ENCODE measurements around the gene FAM168A. TPM values are rescaled to one million over a fixed set of nuclear protein-coding genes. Genes with fewer than 3 reads are reported as not detected.

The FAM168A gene
- total RNA-seq, 1 donor from 2014 or later = 19.2 TPM

GRCh38 chr11:73395297-73396208 lies 202.4 kb downstream of the FAM168A start:
- H3K27me3 Mint-ChIP-seq (ENCODE audit: low read depth) = no peaks in the 10 kb centered on the region
- no peak for DNase-seq (ENCODE audit: low spot score)
- H3K4me3 Mint-ChIP-seq (ENCODE audit: low read depth) = no peak overlapping the region
- H3K27ac Mint-ChIP-seq = no peak overlapping the region
- no peaks in the 10 kb centered on the region for H3K9me3 Mint-ChIP-seq
- peaks cover 40% of the 10 kb centered on the region for H3K36me3 Mint-ChIP-seq (ENCODE audit: low read depth)
- intact Hi-C loops (cut with micrococcal nuclease) = no loop called here
- H3K4me1 Mint-ChIP-seq (ENCODE audit: low read depth) = peaks cover 3% of the 10 kb centered on the region

- H3K9me3 Mint-ChIP-seq = no peaks in the 10 kb centered on the region
- H3K36me3 Mint-ChIP-seq (ENCODE audit: low read depth) = peaks cover 39% of the 10 kb centered on the region
- no peak overlapping the region for H3K4me3 Mint-ChIP-seq (ENCODE audit: low read depth)
- peaks cover 5% of the 10 kb centered on the region for H3K4me1 Mint-ChIP-seq (ENCODE audit: low read depth)
- H3K27me3 Mint-ChIP-seq (ENCODE audit: low read depth) = no peaks in the 10 kb centered on the region
- no peak for DNase-seq (ENCODE audit: low spot score)
- no peak overlapping the region for H3K27ac Mint-ChIP-seq
- intact Hi-C loops (cut with micrococcal nuclease) = loop anchor here (5.0 kb wide), 1 partner anchor 87 kb away; the partner anchor contains the start of gene ARHGEF17
Measured at GRCh38 chr11:73394416-73395296, 203.3 kb downstream of the FAM168A start.

GRCh38 chr11:73393479-73394415 lies 204.2 kb downstream of the FAM168A start:
- intact Hi-C loops (cut with micrococcal nuclease) = loop anchor here (1.0 to 5.0 kb wide), 2 partner anchors 42 to 86 kb away; partner anchors contain the start of gene ARHGEF17
- Mint-ChIP-seq H3K4me3 (ENCODE audit: low read depth) (no peak overlapping the region), H3K36me3 (ENCODE audit: low read depth) (peaks cover 34% of the 10 kb centered on the region), H3K4me1 (ENCODE audit: low read depth) (peaks cover 2% of the 10 kb centered on the region), H3K27me3 (ENCODE audit: low read depth) (no peaks in the 10 kb centered on the region), H3K27ac (no peak overlapping the region), H3K9me3 (no peaks in the 10 kb centered on the region)
- peak; percentile 52 for DNase-seq (ENCODE audit: low spot score)

GRCh38 chr11:73393011-73393380 lies 204.9 kb downstream of the FAM168A start:
- H3K4me3 Mint-ChIP-seq (ENCODE audit: low read depth) = no peak overlapping the region
- no peak overlapping the region for H3K27ac Mint-ChIP-seq

GRCh38 chr11:73392108-73393010 lies 205.6 kb downstream of the FAM168A start:
- no peaks in the 10 kb centered on the region for H3K27me3 Mint-ChIP-seq (ENCODE audit: low read depth)
- no peak overlapping the region for H3K27ac Mint-ChIP-seq
- no peak overlapping the region for H3K4me3 Mint-ChIP-seq (ENCODE audit: low read depth)
- no peak for DNase-seq (ENCODE audit: low spot score)
- peaks cover 7% of the 10 kb centered on the region for H3K4me1 Mint-ChIP-seq (ENCODE audit: low read depth)
- no peaks in the 10 kb centered on the region for H3K9me3 Mint-ChIP-seq
- H3K36me3 Mint-ChIP-seq (ENCODE audit: low read depth) = peaks cover 34% of the 10 kb centered on the region
- intact Hi-C loops (cut with micrococcal nuclease) = loop anchor here (1.0 to 5.0 kb wide), 2 partner anchors 41 to 85 kb away; partner anchors contain the start of gene ARHGEF17

More at GRCh38 chr11:73393011-73393380, 204.9 kb downstream of the FAM168A start:
- Mint-ChIP-seq H3K27me3 (ENCODE audit: low read depth) (no peaks in the 10 kb centered on the region), H3K4me1 (ENCODE audit: low read depth) (peaks cover 5% of the 10 kb centered on the region), H3K9me3 (no peaks in the 10 kb centered on the region), H3K36me3 (ENCODE audit: low read depth) (peaks cover 37% of the 10 kb centered on the region)
- DNase-seq (ENCODE audit: low spot score) = no peak
- intact Hi-C loops (cut with micrococcal nuclease) = loop anchor here (1.0 to 5.0 kb wide), 2 partner anchors 42 to 86 kb away; partner anchors contain the start of gene ARHGEF17

GRCh38 chr11:73391665-73392064 lies 206.2 kb downstream of the FAM168A start:
- DNase-seq (ENCODE audit: low spot score) = no peak

GRCh38 chr11:73390601-73391565 lies 207.0 kb downstream of the FAM168A start:
- H3K4me3 Mint-ChIP-seq (ENCODE audit: low read depth) = no peak overlapping the region
- H3K27me3 Mint-ChIP-seq (ENCODE audit: low read depth) = no peaks in the 10 kb centered on the region
- H3K36me3 Mint-ChIP-seq (ENCODE audit: low read depth) = peaks cover 25% of the 10 kb centered on the region

More at GRCh38 chr11:73391665-73392064, 206.2 kb downstream of the FAM168A start:
- H3K27me3 Mint-ChIP-seq (ENCODE audit: low read depth) = no peaks in the 10 kb centered on the region
- peaks cover 12% of the 10 kb centered on the region for H3K4me1 Mint-ChIP-seq (ENCODE audit: low read depth)
- H3K27ac Mint-ChIP-seq = no peak overlapping the region
- peaks cover 28% of the 10 kb centered on the region for H3K36me3 Mint-ChIP-seq (ENCODE audit: low read depth)
- no peak overlapping the region for H3K4me3 Mint-ChIP-seq (ENCODE audit: low read depth)
- H3K9me3 Mint-ChIP-seq = no peaks in the 10 kb centered on the region
- intact Hi-C loops (cut with micrococcal nuclease) = loop anchor here (5.0 kb wide), 1 partner anchor 84 kb away; the partner anchor contains the start of gene ARHGEF17

GRCh38 chr11:73389916-73390315 lies 208.0 kb downstream of the FAM168A start:
- Mint-ChIP-seq H3K36me3 (ENCODE audit: low read depth) (peaks cover 20% of the 10 kb centered on the region), H3K9me3 (no peaks in the 10 kb centered on the region), H3K27me3 (ENCODE audit: low read depth) (no peaks in the 10 kb centered on the region), H3K27ac (no peak overlapping the region), H3K4me3 (ENCODE audit: low read depth) (no peak overlapping the region), H3K4me1 (ENCODE audit: low read depth) (peaks cover 27% of the 10 kb centered on the region)
- DNase-seq (ENCODE audit: low spot score) = no peak
- intact Hi-C loops (cut with micrococcal nuclease) = loop anchor here (5.0 kb wide), 1 partner anchor 83 kb away; the partner anchor contains the start of gene ARHGEF17

More at GRCh38 chr11:73390601-73391565, 207.0 kb downstream of the FAM168A start:
- H3K4me1 Mint-ChIP-seq (ENCODE audit: low read depth) = peaks cover 18% of the 10 kb centered on the region
- DNase-seq (ENCODE audit: low spot score) = no peak
- H3K9me3 Mint-ChIP-seq = no peaks in the 10 kb centered on the region
- no peak overlapping the region for H3K27ac Mint-ChIP-seq
- intact Hi-C loops (cut with micrococcal nuclease) = loop anchor here (5.0 kb wide), 1 partner anchor 84 kb away; the partner anchor contains the start of gene ARHGEF17

- Mint-ChIP-seq H3K27me3 (ENCODE audit: low read depth) (no peaks in the 10 kb centered on the region), H3K9me3 (no peaks in the 10 kb centered on the region), H3K4me1 (ENCODE audit: low read depth) (peaks cover 35% of the 10 kb centered on the region), H3K27ac (no peak overlapping the region), H3K4me3 (ENCODE audit: low read depth) (no peak overlapping the region), H3K36me3 (ENCODE audit: low read depth) (peaks cover 18% of the 10 kb centered on the region)
- intact Hi-C loops (cut with micrococcal nuclease) = no loop called here
- DNase-seq (ENCODE audit: low spot score) = no peak
Measured at GRCh38 chr11:73389134-73389525, 208.8 kb downstream of the FAM168A start.

Measured in activated T-helper 2 cell treated with anti-CD3 and anti-CD28 coated beads, Interferon-gamma antibody, Interleukin-2, Interleukin-4, amounts not matched to agents 10 μg/mL and 5 μg/mL and 100 μg/mL, durations not matched to agents 14 hours and 24 hours and 36 hours (primary cell).